ENCODE results near the gene BEST1. TPM values are rescaled to one million over a fixed set of nuclear protein-coding genes. Genes with fewer than 3 reads are reported as not detected.

The BEST1 gene
- total and polyA plus RNA-seq, 5 donors: 2.9 to 4.6 (median 3.4) TPM

- intact Hi-C loops (cut with DNase I): no loop called here
- Histone ChIP-seq H3K9me3 (ENCODE audit: control insufficient read depth, low read length) (no peaks in the 10 kb centered on the region), H3K27ac (ENCODE audit: low read length) (peak within 1 kb of the TSS; percentile 95), H3K27me3 (ENCODE audit: control insufficient read depth, insufficient read depth) (no peaks in the 10 kb centered on the region), H3K4me3 (ENCODE audit: low read length) (peak within 1 kb of the TSS; percentile 96), H3K4me1 (ENCODE audit: control insufficient read depth, insufficient read depth, low read length) (peaks cover 25% of the 10 kb centered on the region)
- peak; percentile 83 to 86 for ATAC-seq
- 2% methylated on average over 93 of the region's 93 CpGs for WGBS
- DNase-seq: peak; percentile 93 to 98 (median 97)
These were observed 17.2 kb downstream of the BEST1 start, which contains the start of gene FTH1 for GRCh38 chr11:61967116-61967923. TSS of gene FTH1 (minus strand) at chr11:61967634. CDS start at chr11:61967425, 209 bp downstream.

- Histone ChIP-seq H3K4me3 (ENCODE audit: low read length) (peak overlapping the region; percentile 96), H3K4me1 (ENCODE audit: control insufficient read depth, insufficient read depth, low read length) (peaks cover 25% of the 10 kb centered on the region), H3K27me3 (ENCODE audit: control insufficient read depth, insufficient read depth) (no peaks in the 10 kb centered on the region), H3K9me3 (ENCODE audit: control insufficient read depth, low read length) (no peaks in the 10 kb centered on the region), H3K27ac (ENCODE audit: low read length) (peak overlapping the region; percentile 95)
- DNase-seq: peak; percentile 59 to 88 (median 80)
- intact Hi-C loops (cut with DNase I): no loop called here
- ATAC-seq: peak in 1 of 2 donors; percentile 0
- 15% methylated on average over 53 of the region's 53 CpGs for WGBS
These were observed 18.0 kb downstream of the BEST1 start for GRCh38 chr11:61967924-61968757.

- ATAC-seq (no peak), DNase-seq (peak in 1 of 3 donors; percentile 53)
- no peak overlapping the region for H3K4me3 ChIP-seq (ENCODE audit: low read length)
- peak overlapping the region; percentile 95 for H3K27ac ChIP-seq (ENCODE audit: low read length)
- intact Hi-C loops (cut with DNase I): no loop called here
- peaks cover 26% of the 10 kb centered on the region for H3K4me1 ChIP-seq (ENCODE audit: control insufficient read depth, insufficient read depth, low read length)
- no peaks in the 10 kb centered on the region for H3K9me3 ChIP-seq (ENCODE audit: control insufficient read depth, low read length)
- 94% methylated on average over 16 of the region's 16 CpGs for WGBS
- no peaks in the 10 kb centered on the region for H3K27me3 ChIP-seq (ENCODE audit: control insufficient read depth, insufficient read depth)
These were observed 18.7 kb downstream of the BEST1 start for GRCh38 chr11:61968758-61969390.

- DNase-seq (no peak), ATAC-seq (no peak)
- Histone ChIP-seq H3K4me3 (ENCODE audit: low read length) (no peak overlapping the region), H3K9me3 (ENCODE audit: control insufficient read depth, low read length) (no peaks in the 10 kb centered on the region), H3K27me3 (ENCODE audit: control insufficient read depth, insufficient read depth) (no peaks in the 10 kb centered on the region), H3K27ac (ENCODE audit: low read length) (no peak overlapping the region), H3K4me1 (ENCODE audit: control insufficient read depth, insufficient read depth, low read length) (peaks cover 26% of the 10 kb centered on the region)
- WGBS: 91% methylated on average over 7 of the region's 7 CpGs
- intact Hi-C loops (cut with DNase I): no loop called here
These were observed 19.2 kb downstream of the BEST1 start for GRCh38 chr11:61969391-61969758.

- ATAC-seq: no peak
- intact Hi-C loops (cut with DNase I): loop anchor here in 1 of 4 donors (10.0 kb wide), 1 partner anchor 55 kb away; no protein-coding TSS in a partner anchor
These were observed 19.9 kb downstream of the BEST1 start for GRCh38 chr11:61969838-61970662.

GRCh38 chr11:61971248-61972111, 21.3 kb downstream of the BEST1 start:
- DNase-seq: peak; percentile 97 to 99 (median 99)
- ATAC-seq: peak; percentile 73 to 77
- Histone ChIP-seq H3K27ac (ENCODE audit: low read length) (peak overlapping the region; percentile 99), H3K4me3 (ENCODE audit: low read length) (no peak overlapping the region), H3K4me1 (ENCODE audit: control insufficient read depth, insufficient read depth, low read length) (peaks cover 31% of the 10 kb centered on the region), H3K9me3 (ENCODE audit: control insufficient read depth, low read length) (no peaks in the 10 kb centered on the region), H3K27me3 (ENCODE audit: control insufficient read depth, insufficient read depth) (no peaks in the 10 kb centered on the region)
- WGBS: 12% methylated on average over 16 of the region's 16 CpGs
- intact Hi-C loops (cut with DNase I): loop anchor here in 1 of 4 donors (10.0 kb wide), 1 partner anchor 53 kb away; no protein-coding TSS in a partner anchor

More at GRCh38 chr11:61969838-61970662, 19.9 kb downstream of the BEST1 start:
- Histone ChIP-seq H3K4me3 (ENCODE audit: low read length) (no peak overlapping the region), H3K27me3 (ENCODE audit: control insufficient read depth, insufficient read depth) (no peaks in the 10 kb centered on the region), H3K9me3 (ENCODE audit: control insufficient read depth, low read length) (no peaks in the 10 kb centered on the region), H3K4me1 (ENCODE audit: control insufficient read depth, insufficient read depth, low read length) (peaks cover 28% of the 10 kb centered on the region), H3K27ac (ENCODE audit: low read length) (peak overlapping the region; percentile 99)
- 85% methylated on average over 2 of the region's 2 CpGs for WGBS
- DNase-seq: no peak

GRCh38 chr11:61972112-61972671, 22.0 kb downstream of the BEST1 start:
- no peak overlapping the region for H3K4me3 ChIP-seq (ENCODE audit: low read length)
- H3K9me3 ChIP-seq (ENCODE audit: control insufficient read depth, low read length): no peaks in the 10 kb centered on the region
- no peak for DNase-seq
- intact Hi-C loops (cut with DNase I): loop anchor here in 1 of 4 donors (10.0 kb wide), 1 partner anchor 53 kb away; no protein-coding TSS in a partner anchor
- H3K27ac ChIP-seq (ENCODE audit: low read length): peak overlapping the region; percentile 99
- peaks cover 31% of the 10 kb centered on the region for H3K4me1 ChIP-seq (ENCODE audit: control insufficient read depth, insufficient read depth, low read length)
- 26% methylated on average over 7 of the region's 7 CpGs for WGBS
- no peaks in the 10 kb centered on the region for H3K27me3 ChIP-seq (ENCODE audit: control insufficient read depth, insufficient read depth)
- ATAC-seq: no peak

GRCh38 chr11:61972672-61973475, 22.7 kb downstream of the BEST1 start:
- DNase-seq (peak in 1 of 3 donors; percentile 32), ATAC-seq (peak in 1 of 2 donors; percentile 2)
- intact Hi-C loops (cut with DNase I): loop anchor here in 1 of 4 donors (10.0 kb wide), 1 partner anchor 52 kb away; no protein-coding TSS in a partner anchor
- no peaks in the 10 kb centered on the region for H3K9me3 ChIP-seq (ENCODE audit: control insufficient read depth, low read length)
- no peak overlapping the region for H3K4me3 ChIP-seq (ENCODE audit: low read length)
- H3K27ac ChIP-seq (ENCODE audit: low read length): peak overlapping the region; percentile 99
- WGBS: 58% methylated on average over 11 of the region's 11 CpGs
- H3K27me3 ChIP-seq (ENCODE audit: control insufficient read depth, insufficient read depth): no peaks in the 10 kb centered on the region
- peaks cover 31% of the 10 kb centered on the region for H3K4me1 ChIP-seq (ENCODE audit: control insufficient read depth, insufficient read depth, low read length)

All from right cardiac atrium (tissue), 5 donors.